GM23248 (cell line): ENCODE data around the gene SHROOM3. TPM values are rescaled to one million over a fixed set of nuclear protein-coding genes. Genes with fewer than 3 reads are reported as not detected.

Experiments
- DNase-seq: peaks from one replicate; pipeline ENCODE4 v3.0.0-alpha.2; 2015
- H2AFZ ChIP-seq: fragments of 200-600 bp; sonication (generic); 2 replicates; pipeline ENCODE4 v1.6.1; 2016; ENCODE audit warnings: antibody characterized with exemption
- H3F3A ChIP-seq: fragments of 200-600 bp; sonication (generic); 2 replicates; pipeline ENCODE4 v1.6.1; 2016; ENCODE audit warnings: mild to moderate bottlenecking, antibody characterized with exemption, mixed run types; ENCODE audit not compliant: insufficient read depth
- H3K27ac ChIP-seq: fragments of 200-600 bp; sonication (generic); 2 replicates; pipeline ENCODE4 v1.5.1; 2016; ENCODE audit warnings: mild to moderate bottlenecking
- H3K27me3 ChIP-seq: fragments of 200-600 bp; sonication (generic); replicated peaks from 2 replicates; pipeline ENCODE4 v1.6.1; 2016; ENCODE audit warnings: mild to moderate bottlenecking; ENCODE audit not compliant: insufficient read depth
- H3K36me3 ChIP-seq: fragments of 200-600 bp; sonication (generic); 2 replicates; pipeline ENCODE4 v1.6.1; 2016; ENCODE audit warnings: low read depth, mild to moderate bottlenecking
- H3K4me1 ChIP-seq: fragments of 200-600 bp; sonication (generic); 2 replicates; pipeline ENCODE4 v1.6.1; 2016; ENCODE audit warnings: mild to moderate bottlenecking; ENCODE audit not compliant: insufficient read depth
- H3K4me2 ChIP-seq: fragments of 200-600 bp; sonication (generic); one replicate; pipeline ENCODE4 v1.6.1; 2016; ENCODE audit warnings: mild to moderate bottlenecking; ENCODE audit not compliant: unreplicated experiment
- H3K4me3 ChIP-seq: fragments of 200-600 bp; sonication (generic); 2 replicates; pipeline ENCODE4 v1.5.1; 2016; ENCODE audit warnings: mild to moderate bottlenecking
- H3K79me2 ChIP-seq: fragments of 200-600 bp; sonication (generic); 2 replicates; pipeline ENCODE4 v1.6.1; 2016; ENCODE audit warnings: mild to moderate bottlenecking; ENCODE audit not compliant: insufficient read depth
- H3K9ac ChIP-seq: fragments of 200-600 bp; sonication (generic); 2 replicates; pipeline ENCODE4 v1.6.1; 2016; ENCODE audit warnings: mild to moderate bottlenecking
- H3K9me2 ChIP-seq: fragments of 200-600 bp; sonication (generic); 2 replicates; pipeline ENCODE4 v1.6.1; 2016; ENCODE audit warnings: mixed run types, mild to moderate bottlenecking, moderate library complexity; ENCODE audit not compliant: insufficient read depth
- H3K9me3 ChIP-seq: fragments of 200-600 bp; sonication (generic); one replicate; pipeline ENCODE4 v1.6.1; 2017; ENCODE audit warnings: low read depth
- H4K20me1 ChIP-seq: fragments of 200-600 bp; sonication (generic); 2 replicates; pipeline ENCODE4 v1.6.0; 2016; ENCODE audit not compliant: insufficient read depth
- EZH2 ChIP-seq: fragments of 200-600 bp; sonication (generic); IDR thresholded peaks from 2 replicates; pipeline ENCODE4 v1.6.1; 2018; ENCODE audit warnings: antibody characterized with exemption, mild to moderate bottlenecking; ENCODE audit not compliant: insufficient read depth, poor library complexity, severe bottlenecking
- EZH2phosphoT487 ChIP-seq: fragments of 200-600 bp; sonication (generic); IDR thresholded peaks from 2 replicates; pipeline ENCODE4 v1.6.1; 2018; ENCODE audit warnings: antibody characterized with exemption, moderate library complexity, mild to moderate bottlenecking, low read depth; ENCODE audit not compliant: insufficient read depth
- WGBS, 2 experiments: methylation state at CpG; one replicate each; pipeline ENCODE4 v1.1.6; 2015 to 2017; ENCODE audit warnings: low lambda C conversion rate in 2 of 2, low coverage in 1 of 2; ENCODE audit errors: missing lambda C conversion rate in 2 of 2; 5-methylcytosine and 5-hydroxymethylcytosine counted together
- in situ Hi-C: fragments of 300-500 bp; cut with MboI; formaldehyde crosslinking; loops from 2 replicates; pipeline ENCODE4 v1.15.0; 2020
- polyA plus RNA-seq: library from polyadenylated mRNA; unstranded; fragments of >200 nt; fragmentation: Nextera tagmentation; extraction: Ambion mirVana; gene quantifications from 2 replicates; pipeline ENCODE4 v1.2.1, GENCODE V29; 2016
- total RNA-seq: library from RNA; depleted of rRNA; stranded (reverse); fragments of >200 nt; shearing (Covaris generic); gene quantifications from 2 replicates; pipeline ENCODE4 v1.2.3, GENCODE V29; 2014

The SHROOM3 gene
- total and polyA plus RNA-seq, 2 experiments from 2014 or later, result 9.7 to 44.6 TPM

DNA sequence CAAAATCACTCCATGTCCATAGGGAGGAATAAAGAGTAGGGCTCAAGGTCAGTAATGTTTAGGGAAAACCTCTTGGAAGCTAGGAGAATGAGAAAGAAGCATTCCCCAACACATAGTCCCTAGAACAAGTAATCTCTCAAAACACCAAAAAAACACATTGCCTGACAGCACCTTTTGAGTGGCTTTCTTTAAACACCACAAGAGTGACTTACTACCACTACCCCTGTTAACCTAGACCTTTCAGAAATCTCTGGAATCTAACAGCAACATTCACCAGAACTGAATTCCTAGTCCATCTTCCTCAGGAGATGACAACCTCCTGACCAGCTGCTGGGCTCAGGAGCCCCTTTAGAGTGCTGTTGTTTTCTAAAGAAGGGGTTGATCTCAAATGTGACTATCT, 320.7 kb downstream of the SHROOM3 start:
- Histone ChIP-seq H3K27me3 (no peaks in the 10 kb centered on the region), H3F3A (peaks cover 63% of the 10 kb centered on the region), H2AFZ (no peak overlapping the region), H3K4me1 (peaks cover 67% of the 10 kb centered on the region), H3K27ac (peak overlapping the region; percentile 97), H3K4me2 (no peak overlapping the region), H3K36me3 (peaks cover 40% of the 10 kb centered on the region), H3K79me2 (peaks cover 33% of the 10 kb centered on the region), H4K20me1 (no peaks in the 10 kb centered on the region), H3K9me3 (no peaks in the 10 kb centered on the region), H3K9ac (peak overlapping the region; percentile 12; the same call in 1 of the 2 replicates), H3K9me2 (no peaks in the 10 kb centered on the region), H3K4me3 (no peak overlapping the region)
- no peak for DNase-seq
- TF ChIP-seq EZH2phosphoT487 (no peak), EZH2 (no peak)
- in situ Hi-C loops, result loop anchor here (10.0 kb wide), 1 partner anchor 241 kb away; no protein-coding TSS in a partner anchor

DNA sequence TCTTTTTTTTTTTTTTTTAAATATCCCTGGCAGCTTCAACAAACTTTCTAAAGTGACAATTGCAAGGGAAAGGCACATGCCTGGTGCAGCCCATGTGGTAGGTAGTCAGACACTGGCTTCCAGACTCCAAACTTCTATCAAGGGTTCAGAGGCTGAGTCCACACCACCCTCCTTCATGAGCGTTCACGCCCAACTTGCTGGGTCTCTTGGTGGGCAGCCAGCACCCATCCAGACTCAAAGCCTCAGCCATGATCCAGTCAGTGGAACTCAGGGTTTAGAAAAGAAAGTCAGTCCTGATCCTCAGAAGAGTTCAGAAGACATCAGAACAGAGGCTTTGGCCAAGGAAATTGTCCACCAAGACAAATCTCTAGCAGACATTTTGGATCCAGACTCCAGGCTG, 321.4 kb downstream of the SHROOM3 start:
- peaks cover 26% of the 10 kb centered on the region for H3K79me2 ChIP-seq
- peak overlapping the region; percentile 97; the same call in 1 of the 2 replicates for H3K27ac ChIP-seq
- no peaks in the 10 kb centered on the region for H4K20me1 ChIP-seq
- H2AFZ ChIP-seq, result no peak overlapping the region
- WGBS, 2 experiments, result 83 to 87% methylated on average over 2 of the region's 2 CpGs
- H3K36me3 ChIP-seq, result peaks cover 38% of the 10 kb centered on the region
- no peak for DNase-seq
- peaks cover 60% of the 10 kb centered on the region for H3F3A ChIP-seq
- no peaks in the 10 kb centered on the region for H3K27me3 ChIP-seq
- H3K4me1 ChIP-seq, result peaks cover 61% of the 10 kb centered on the region
- H3K9ac ChIP-seq, result no peak overlapping the region
- H3K4me2 ChIP-seq, result no peak overlapping the region
- no peak overlapping the region for H3K4me3 ChIP-seq
- TF ChIP-seq EZH2phosphoT487 (no peak), EZH2 (no peak)
- in situ Hi-C loops, result loop anchor here (10.0 kb wide), 1 partner anchor 242 kb away; no protein-coding TSS in a partner anchor
- no peaks in the 10 kb centered on the region for H3K9me2 ChIP-seq
- no peaks in the 10 kb centered on the region for H3K9me3 ChIP-seq

DNA sequence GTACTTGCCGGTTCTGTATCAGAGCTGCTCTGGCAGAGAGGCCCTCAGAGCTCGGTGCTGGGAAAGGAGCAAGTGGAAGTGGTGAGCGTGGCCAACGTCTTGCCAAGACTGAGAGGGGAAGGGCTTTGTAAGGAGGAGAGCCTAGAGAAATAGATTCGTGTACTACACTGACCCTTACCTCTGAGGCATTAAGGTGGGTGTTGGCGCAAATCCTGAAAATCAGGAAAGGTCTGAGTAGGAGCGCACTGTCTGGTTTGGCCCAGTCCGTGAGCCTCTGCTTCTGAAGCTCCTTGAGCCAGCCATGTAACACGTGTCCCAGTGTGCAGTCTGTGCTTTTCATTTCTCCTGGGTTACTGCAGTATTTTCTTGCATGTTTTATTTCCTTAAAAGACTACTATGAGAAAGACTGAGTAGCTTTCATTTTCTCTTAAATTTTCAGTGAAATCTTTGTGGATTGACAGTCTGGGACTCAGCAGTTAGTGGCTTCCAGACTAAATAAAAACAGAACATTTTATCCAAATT, 322.4 kb downstream of the SHROOM3 start:
- Histone ChIP-seq H3K4me2 (peak overlapping the region; percentile 9), H3K27ac (peak overlapping the region; percentile 40), H3K9me3 (no peaks in the 10 kb centered on the region), H3K27me3 (no peaks in the 10 kb centered on the region), H3K9ac (no peak overlapping the region; the same call in 1 of the 2 replicates), H3K36me3 (peaks cover 38% of the 10 kb centered on the region), H3K4me3 (no peak overlapping the region), H3K4me1 (peaks cover 55% of the 10 kb centered on the region), H3K9me2 (no peaks in the 10 kb centered on the region), H3K79me2 (peaks cover 19% of the 10 kb centered on the region; the same call in 1 of the 2 replicates), H2AFZ (no peak overlapping the region), H4K20me1 (no peaks in the 10 kb centered on the region), H3F3A (peaks cover 58% of the 10 kb centered on the region)
- no peak for DNase-seq
- no peak for TF ChIP-seq EZH2phosphoT487
- no peak for TF ChIP-seq EZH2
- 65 to 68% methylated on average over 9 of the region's 9 CpGs for WGBS, 2 experiments
- in situ Hi-C loops, result loop anchor here (10.0 kb wide), 1 partner anchor 243 kb away; no protein-coding TSS in a partner anchor

DNA sequence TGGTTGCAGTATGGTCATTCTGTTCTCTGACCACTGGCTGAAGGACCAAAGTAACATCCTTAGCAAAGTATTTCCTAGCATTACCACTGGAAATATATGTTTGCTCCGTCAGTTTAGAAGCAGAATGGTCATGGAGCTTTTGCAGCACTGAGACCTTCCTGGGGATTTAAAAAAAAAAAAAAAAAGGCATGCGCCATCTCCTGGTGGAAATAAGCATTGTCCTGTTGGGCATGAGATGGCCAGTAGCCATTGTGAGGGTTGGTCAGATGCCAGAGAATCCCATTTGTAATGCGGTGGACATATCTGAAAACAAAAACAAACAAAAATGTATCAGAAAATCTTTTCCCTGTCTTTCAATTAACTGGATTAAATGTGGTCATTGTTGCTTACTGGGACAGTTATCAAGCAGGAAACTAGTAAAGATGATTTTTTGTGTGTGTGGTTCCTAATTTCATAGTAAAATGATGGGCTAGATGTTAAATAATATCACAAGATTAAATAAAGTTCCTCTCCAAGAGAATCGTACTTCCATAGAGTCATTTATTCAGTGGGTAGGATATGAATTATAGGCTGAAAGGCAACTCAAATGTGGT, 323.4 kb downstream of the SHROOM3 start:
- 6 to 10% methylated on average over 4 of the region's 4 CpGs for WGBS, 2 experiments
- Histone ChIP-seq H3K36me3 (peaks cover 38% of the 10 kb centered on the region), H3F3A (peaks cover 61% of the 10 kb centered on the region), H3K4me3 (no peak overlapping the region), H3K4me1 (peaks cover 50% of the 10 kb centered on the region), H4K20me1 (no peaks in the 10 kb centered on the region), H3K4me2 (peak overlapping the region; percentile 40), H3K9me2 (no peaks in the 10 kb centered on the region), H3K27ac (peak overlapping the region; percentile 49), H3K9ac (peak overlapping the region; percentile 42), H2AFZ (no peak overlapping the region; the same call in 1 of the 2 replicates), H3K9me3 (no peaks in the 10 kb centered on the region), H3K27me3 (no peaks in the 10 kb centered on the region), H3K79me2 (peaks cover 19% of the 10 kb centered on the region; the same call in 1 of the 2 replicates)
- no peak for TF ChIP-seq EZH2
- TF ChIP-seq EZH2phosphoT487, result no peak
- in situ Hi-C loops, result loop anchor here (10.0 kb wide), 1 partner anchor 244 kb away; no protein-coding TSS in a partner anchor
- DNase-seq, result peak; percentile 86
